Adrenal gland (tissue), 5 donors: ENCODE results near the gene PLAC8L1.

Experiments
- CTCF ChIP-seq, 6 experiments: fragments of 450-650 bp in 4 of 6; fragments of 200-600 bp in 2 of 6; sonication (generic) in 1 of 6; IDR thresholded peaks; 1 replicate in 5 of 6; 2 replicates in 1 of 6; pipeline versions ENCODE4 v1.5.1 to v1.8.0; 2016 to 2021; ENCODE audit warnings: antibody characterized with exemption in 6 of 6, mild to moderate bottlenecking in 2 of 6, moderate library complexity in 1 of 6
- POLR2A ChIP-seq, 2 donors: fragments of 450-650 bp; IDR thresholded peaks; one replicate each; pipeline ENCODE4 v1.6.1; 2017; ENCODE audit warnings: antibody characterized with exemption in 2 of 2, mild to moderate bottlenecking in 2 of 2, moderate library complexity in 1 of 2
- donor health status: DM: no; HTN: no; CAD: no.

DNA sequence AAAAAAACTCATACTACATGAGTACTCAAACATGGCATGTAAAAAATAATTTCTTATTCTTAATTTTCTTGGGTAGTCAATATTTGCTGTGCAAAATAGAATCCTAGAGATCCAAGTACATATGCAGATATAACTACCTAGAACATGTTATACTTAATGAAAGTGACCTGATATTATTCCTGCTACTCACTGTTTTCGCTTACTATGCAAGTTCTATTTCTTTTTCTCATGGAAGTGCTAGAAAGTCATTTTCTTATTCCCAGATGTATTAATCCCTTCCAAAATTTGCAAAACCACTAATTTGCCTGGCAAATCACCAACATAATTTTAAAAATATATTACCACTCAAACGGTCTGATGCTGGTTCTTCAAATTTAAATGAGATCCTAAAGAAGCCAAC lies 19.2 kb upstream of the PLAC8L1 start:
- TF ChIP-seq CTCF (IDR thresholded peaks at IDR 0.05) (no peak), POLR2A (IDR thresholded peaks at IDR 0.05) (no peak)
